H9 (cell line): ENCODE results near the gene NFX1. TPM values are rescaled to one million over a fixed set of nuclear protein-coding genes. Genes with fewer than 3 reads are reported as not detected.

Experiments
- DNase-seq: peaks from one replicate; pipeline ENCODE4 v3.0.0-alpha.2; 2017
- H2AFZ ChIP-seq: one replicate; pipeline ENCODE4 v1.6.1; 2013; ENCODE audit warnings: mild to moderate bottlenecking, low read length, control low read depth, moderate library complexity
- H2AK5ac ChIP-seq: 2 replicates; pipeline ENCODE4 v1.6.1; 2013; ENCODE audit warnings: low read length, control low read depth, mixed read lengths; ENCODE audit not compliant: insufficient read length
- H2BK120ac ChIP-seq: one replicate; pipeline ENCODE4 v1.6.1; 2013; ENCODE audit warnings: low read depth, mild to moderate bottlenecking, low read length, control low read depth, inconsistent platforms; ENCODE audit not compliant: poor library complexity, severe bottlenecking
- H2BK12ac ChIP-seq: 2 replicates; pipeline ENCODE4 v1.6.1; 2013; ENCODE audit warnings: low read length, control low read depth, mixed read lengths, low read depth; ENCODE audit not compliant: insufficient read length
- H2BK15ac ChIP-seq: 2 replicates; pipeline ENCODE4 v1.6.1; 2013; ENCODE audit warnings: low read depth, low read length, control low read depth
- H2BK20ac ChIP-seq: one replicate; pipeline ENCODE4 v1.6.1; 2013; ENCODE audit warnings: low read depth, mild to moderate bottlenecking, low read length, control low read depth, inconsistent platforms; ENCODE audit not compliant: poor library complexity, severe bottlenecking
- H2BK5ac ChIP-seq: 2 replicates; pipeline ENCODE4 v1.6.1; 2013; ENCODE audit warnings: low read length, control low read depth, mixed read lengths; ENCODE audit not compliant: insufficient read length
- H3K14ac ChIP-seq: 2 replicates; pipeline ENCODE4 v1.6.1; 2013; ENCODE audit warnings: low read length, control low read depth; ENCODE audit not compliant: insufficient read depth
- H3K18ac ChIP-seq: 2 replicates; pipeline ENCODE4 v1.6.1; 2013; ENCODE audit warnings: low read depth, mild to moderate bottlenecking, mixed read lengths, low read length, control low read depth; ENCODE audit not compliant: insufficient read length
- H3K23ac ChIP-seq: 2 replicates; pipeline ENCODE4 v1.6.1; 2013; ENCODE audit warnings: low read length, control low read depth, mixed read lengths, low read depth; ENCODE audit not compliant: insufficient read length
- H3K23me2 ChIP-seq: 2 replicates; pipeline ENCODE4 v1.6.1; 2013; ENCODE audit warnings: low read depth, mild to moderate bottlenecking, mixed read lengths, low read length, control low read depth; ENCODE audit not compliant: insufficient read length, poor library complexity, severe bottlenecking
- H3K27ac ChIP-seq: 2 replicates; pipeline ENCODE4 v1.5.1; 2013; ENCODE audit warnings: low read length, control low read depth, mixed read lengths, low read depth; ENCODE audit not compliant: insufficient read length
- H3K27me3 ChIP-seq: 2 replicates; pipeline ENCODE4 v1.6.1; 2013; ENCODE audit warnings: low read length, control low read depth, inconsistent platforms; ENCODE audit not compliant: insufficient read depth
- H3K4ac ChIP-seq: 2 replicates; pipeline ENCODE4 v1.6.1; 2013; ENCODE audit warnings: low read depth, mild to moderate bottlenecking, control low read depth, inconsistent platforms, low read length, moderate library complexity
- H3K4me1 ChIP-seq: 2 replicates; pipeline ENCODE4 v1.6.1; 2013; ENCODE audit warnings: low read length, control low read depth, inconsistent platforms; ENCODE audit not compliant: insufficient read depth
- H3K4me2 ChIP-seq: 2 replicates; pipeline ENCODE4 v1.6.1; 2013; ENCODE audit warnings: low read length, control low read depth, mixed read lengths; ENCODE audit not compliant: insufficient read length, insufficient read depth
- H3K56ac ChIP-seq: 2 replicates; pipeline ENCODE4 v1.6.1; 2013; ENCODE audit warnings: low read depth, mild to moderate bottlenecking, mixed read lengths, low read length, control low read depth; ENCODE audit not compliant: insufficient read length
- H3K79me1 ChIP-seq: 2 replicates; pipeline ENCODE4 v1.6.1; 2013; ENCODE audit warnings: low read depth, mild to moderate bottlenecking, moderate library complexity, low read length, control low read depth, inconsistent platforms; ENCODE audit not compliant: insufficient read depth, poor library complexity, severe bottlenecking
- H3K79me2 ChIP-seq: 2 replicates; pipeline ENCODE4 v1.6.1; 2013; ENCODE audit warnings: low read length, control low read depth, inconsistent platforms; ENCODE audit not compliant: insufficient read depth
- H3K9ac ChIP-seq: 2 replicates; pipeline ENCODE4 v1.6.1; 2013; ENCODE audit warnings: low read length, control low read depth, mixed read lengths; ENCODE audit not compliant: insufficient read length; ENCODE audit errors: extremely low read depth
- H3K9me3 ChIP-seq: one replicate; pipeline ENCODE4 v1.6.1; 2013; ENCODE audit warnings: low read depth, low read length, inconsistent platforms; ENCODE audit not compliant: control insufficient read depth
- H3T11ph ChIP-seq: one replicate; pipeline ENCODE4 v1.6.1; 2013; ENCODE audit warnings: mild to moderate bottlenecking, low read length, control low read depth, inconsistent platforms
- H4K20me1 ChIP-seq: one replicate; pipeline ENCODE4 v1.6.1; 2013; ENCODE audit not compliant: control insufficient read depth, insufficient read length, insufficient read depth
- H4K5ac ChIP-seq: 2 replicates; pipeline ENCODE4 v1.6.1; 2013; ENCODE audit warnings: low read depth, mild to moderate bottlenecking, mixed read lengths, low read length, control low read depth; ENCODE audit not compliant: insufficient read length
- H4K8ac ChIP-seq: replicated peaks from 2 replicates; pipeline ENCODE4 v1.6.1; 2013; ENCODE audit warnings: low read length, control low read depth, mixed read lengths, low read depth; ENCODE audit not compliant: insufficient read length
- H4K91ac ChIP-seq: 2 replicates; pipeline ENCODE4 v1.6.1; 2013; ENCODE audit warnings: low read depth, mild to moderate bottlenecking, moderate library complexity, mixed read lengths, low read length, control low read depth; ENCODE audit not compliant: insufficient read length
- H3K27ac Mint-ChIP-seq, 3 experiments: 2 replicates in 2 of 3; 3 replicates in 1 of 3; pipeline ENCODE4 v1.8.0; 2020 to 2021; ENCODE audit warnings: mixed read lengths in 3 of 3, mild to moderate bottlenecking in 1 of 3, moderate library complexity in 1 of 3
- H3K27me3 Mint-ChIP-seq: 2 replicates; pipeline ENCODE4 v1.8.0; 2021; ENCODE audit warnings: low read depth, mild to moderate bottlenecking, moderate library complexity, mixed read lengths
- H3K36me3 Mint-ChIP-seq, 3 experiments: 2 replicates in 2 of 3; 3 replicates in 1 of 3; pipeline ENCODE4 v1.8.0; 2020 to 2021; ENCODE audit warnings: low read depth in 3 of 3, mixed read lengths in 3 of 3; ENCODE audit not compliant: insufficient read depth in 1 of 3
- H3K4me1 Mint-ChIP-seq, 2 experiments: 2 replicates each; pipeline ENCODE4 v1.8.0; 2020; ENCODE audit warnings: mixed read lengths in 2 of 2
- H3K4me3 Mint-ChIP-seq, 2 experiments: 2 replicates in 1 of 2; 3 replicates in 1 of 2; pipeline ENCODE4 v1.8.0; 2020 to 2021; ENCODE audit warnings: mild to moderate bottlenecking in 2 of 2, mixed read lengths in 2 of 2, moderate library complexity in 1 of 2
- H3K9me3 Mint-ChIP-seq, 2 experiments: 2 replicates in 1 of 2; 3 replicates in 1 of 2; pipeline ENCODE4 v1.8.0; 2020; ENCODE audit warnings: mild to moderate bottlenecking in 2 of 2, mixed read lengths in 2 of 2, moderate library complexity in 1 of 2
- CTCF ChIP-seq: fragments of 200-600 bp; sonication (generic); conservative IDR thresholded peaks from 3 replicates; pipeline ENCODE4 v1.8.0; 2021; ENCODE audit warnings: antibody characterized with exemption, mild to moderate bottlenecking
- WGBS: extraction: QIAGEN DNeasy Blood & Tissue Kit; methylation state at CpG from one replicate; pipeline ENCODE4 v1.1.7; 2013; ENCODE audit warnings: missing lambda C conversion rate, low lambda C conversion rate, mixed read lengths; ENCODE audit not compliant: insufficient read length; ENCODE audit errors: extremely low coverage; 5-methylcytosine and 5-hydroxymethylcytosine counted together
- total RNA-seq: library from RNA; stranded (reverse); gene quantifications from 2 replicates; pipeline ENCODE4 v1.2.1, GENCODE V29; 2021

Gene NFX1
- total RNA-seq, 1 experiment from 2014 or later: 35.1 TPM

GRCh38 chr9:33378121-33378795, 87.9 kb downstream of the NFX1 start:
- no peak overlapping the region for H3K27ac ChIP-seq
- H3K27ac Mint-ChIP-seq: peak overlapping the region in 1 of 3 experiments; percentile 75; a peak in 1 of 7 replicates

More at GRCh38 chr9:33378121-33378795, 87.9 kb downstream of the NFX1 start:
- no peak overlapping the region for H3T11ph ChIP-seq
- no peak overlapping the region for H2AK5ac ChIP-seq
- H2BK5ac ChIP-seq: no peak overlapping the region
- no peaks in the 10 kb centered on the region for H3K36me3 Mint-ChIP-seq
- no CpG with 5 or more reads among the region's 9 CpGs for WGBS
- no peak overlapping the region for H3K56ac ChIP-seq
- H3K9me3 Mint-ChIP-seq: no peaks in the 10 kb centered on the region
- no peak overlapping the region for H4K91ac ChIP-seq
- no peak for DNase-seq
- no peak overlapping the region for H3K4me3 Mint-ChIP-seq
- no peaks in the 10 kb centered on the region; the same call in 1 of the 2 replicates for H3K27me3 Mint-ChIP-seq
- no peak overlapping the region for H2AFZ ChIP-seq
- no peak overlapping the region for H4K8ac ChIP-seq
- no peak overlapping the region for H4K5ac ChIP-seq
- H3K4ac ChIP-seq: no peak overlapping the region
- TF ChIP-seq CTCF: no peak
- no peaks in the 10 kb centered on the region for H3K9me3 ChIP-seq
- H2BK15ac ChIP-seq: no peak overlapping the region
- H3K79me1 ChIP-seq: no peaks in the 10 kb centered on the region
- no peaks in the 10 kb centered on the region for H3K27me3 ChIP-seq
- no peak overlapping the region for H2BK120ac ChIP-seq
- no peak overlapping the region for H3K9ac ChIP-seq
- H3K4me2 ChIP-seq: no peak overlapping the region
- H3K79me2 ChIP-seq: no peaks in the 10 kb centered on the region
- no peaks in the 10 kb centered on the region for H4K20me1 ChIP-seq
- no peaks in the 10 kb centered on the region for H3K23me2 ChIP-seq
- H3K18ac ChIP-seq: no peak overlapping the region
- H3K23ac ChIP-seq: no peak overlapping the region
- H2BK20ac ChIP-seq: no peak overlapping the region
- H3K14ac ChIP-seq: no peak overlapping the region
- peaks cover 34 to 45% of the 10 kb centered on the region in 2 experiments for H3K4me1 Mint-ChIP-seq
- H3K4me1 ChIP-seq: peaks cover 4% of the 10 kb centered on the region; the same call in 1 of the 2 replicates
- no peak overlapping the region for H2BK12ac ChIP-seq
